Thyroid gland (tissue), 4 donors: ENCODE results near the gene SLC38A2. TPM values are rescaled to one million over a fixed set of nuclear protein-coding genes. Genes with fewer than 3 reads are reported as not detected.

Source experiments
- DNase-seq, 2 donors: peaks; one replicate each; pipeline ENCODE4 v3.0.0-alpha.2; 2019
- H3K27ac ChIP-seq, 3 donors: fragments of 200-600 bp; sonication (generic); 1 replicate in 2 of 3; 2 replicates in 1 of 3; pipeline ENCODE4 v1.5.1; 2016 to 2019; ENCODE audit warnings: mild to moderate bottlenecking in 1 of 3, moderate library complexity in 1 of 3
- H3K27me3 ChIP-seq: fragments of 200-600 bp; sonication (generic); one replicate; pipeline ENCODE4 v1.5.1; 2019
- H3K36me3 ChIP-seq, 2 donors: fragments of 200-600 bp; sonication (generic); one replicate each; pipeline ENCODE4 v1.5.1; 2016 to 2019
- H3K4me1 ChIP-seq, 2 donors: fragments of 200-600 bp; sonication (generic); one replicate each; pipeline ENCODE4 v1.5.1; 2017 to 2019
- H3K4me3 ChIP-seq, 3 donors: fragments of 200-600 bp; sonication (generic); replicated peaks in 1 of 3; 1 replicate in 2 of 3; 2 replicates in 1 of 3; pipeline ENCODE4 v1.5.1; 2016; ENCODE audit warnings: mild to moderate bottlenecking in 1 of 3
- H3K9me3 ChIP-seq: fragments of 200-600 bp; sonication (generic); one replicate; pipeline ENCODE4 v1.5.1; 2017
- POLR2A ChIP-seq, 2 donors: fragments of 450-650 bp; IDR thresholded peaks; one replicate each; pipeline ENCODE4 v1.6.1; 2017; ENCODE audit warnings: antibody characterized with exemption in 2 of 2, mild to moderate bottlenecking in 2 of 2, moderate library complexity in 1 of 2
- WGBS, 2 donors: methylation state at CpG; one replicate each; pipeline ENCODE4 v1.1.5; 2017; 5-methylcytosine and 5-hydroxymethylcytosine counted together
- intact Hi-C: fragments of 100-400 bp; cut with DNase I; formaldehyde crosslinking; loops from one replicate; pipeline ENCODE4 v1.15.1; 2023
- total RNA-seq, 4 donors: library from RNA; depleted of rRNA; stranded (reverse); fragments of >200 nt; gene quantifications; one replicate each; pipeline ENCODE4 v1.2.3, GENCODE V29; 2016
- TF ChIP-seq, protein P1 (sequence below), 6 experiments: fragments of 200-600 bp in 3 of 6; fragments of 450-650 bp in 3 of 6; sonication (generic) in 3 of 6; IDR thresholded peaks; one replicate each; pipeline ENCODE4 v1.5.1; 2016 to 2019; ENCODE audit warnings: antibody characterized with exemption in 6 of 6, mild to moderate bottlenecking in 2 of 6, inconsistent platforms in 1 of 6, moderate library complexity in 1 of 6

SLC38A2 gene
- total RNA-seq, 4 donors from 2014 or later = 210 to 460 (median 314) TPM

DNA sequence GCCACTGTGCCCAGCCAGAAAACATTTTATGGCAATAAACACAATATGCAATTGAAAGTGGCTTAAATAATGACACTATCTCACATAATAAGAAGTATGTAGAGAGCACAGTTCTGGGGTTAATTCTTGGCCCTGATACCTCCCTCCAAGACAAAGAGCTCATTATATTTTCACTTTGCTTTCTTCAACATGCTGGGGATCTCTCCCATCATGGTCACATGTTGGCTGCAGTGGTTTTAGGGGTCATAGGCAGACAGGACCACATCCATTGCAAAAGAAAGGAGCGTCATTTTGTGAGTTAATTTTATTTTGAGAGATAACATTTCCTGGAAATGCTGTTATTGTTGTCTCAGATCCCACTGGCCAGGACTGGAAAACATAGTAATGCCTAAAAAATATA is 8.3 kb upstream of the SLC38A2 start:
- H3K27ac ChIP-seq = no peak overlapping the region
- intact Hi-C loops = no loop called here

DNA sequence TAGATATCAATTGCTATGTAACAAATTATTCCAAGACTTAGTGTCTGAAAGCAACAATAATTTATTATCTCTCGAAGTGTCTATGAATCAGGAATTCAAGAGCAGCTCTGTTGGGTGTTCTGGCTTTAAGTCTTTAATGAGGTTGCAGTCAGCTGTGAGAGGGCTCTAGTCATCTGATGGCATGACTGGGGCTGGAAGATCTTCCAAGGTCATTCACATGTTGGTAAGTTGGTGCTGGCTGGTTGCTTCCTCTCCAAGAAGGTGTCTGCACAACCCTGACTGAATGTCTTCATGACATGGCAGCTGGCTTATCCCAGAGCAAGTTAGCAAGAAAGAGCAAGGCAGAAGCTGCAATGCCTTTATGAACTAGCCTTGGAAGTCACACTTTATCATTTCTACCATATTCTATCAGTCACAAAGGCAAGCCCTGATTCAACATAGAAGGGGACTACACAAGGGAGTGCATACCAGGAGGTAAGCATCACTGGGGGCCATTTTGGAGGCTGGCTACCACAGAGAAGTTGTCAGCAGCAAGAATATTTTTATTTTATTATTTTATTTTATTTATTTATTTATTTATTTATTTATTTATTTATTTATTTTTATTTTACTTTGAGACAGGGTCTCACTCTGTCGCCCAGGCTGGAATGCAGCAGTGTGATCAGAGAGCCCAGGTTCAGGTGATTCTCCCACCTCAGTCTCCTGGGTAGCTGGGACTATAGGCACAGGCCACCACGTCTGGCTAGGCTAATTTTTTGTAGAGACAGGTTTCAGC is 7.6 kb upstream of the SLC38A2 start:
- Histone ChIP-seq H3K9me3 (no peaks in the 10 kb centered on the region), H3K36me3 (no peaks in the 10 kb centered on the region), H3K4me3 (no peak overlapping the region), H3K27me3 (no peaks in the 10 kb centered on the region), H3K4me1 (peaks cover 15 to 16% of the 10 kb centered on the region in 2 donors), H3K27ac (no peak overlapping the region)
- intact Hi-C loops = no loop called here
- no peak for DNase-seq
- TF ChIP-seq, protein P1, sequence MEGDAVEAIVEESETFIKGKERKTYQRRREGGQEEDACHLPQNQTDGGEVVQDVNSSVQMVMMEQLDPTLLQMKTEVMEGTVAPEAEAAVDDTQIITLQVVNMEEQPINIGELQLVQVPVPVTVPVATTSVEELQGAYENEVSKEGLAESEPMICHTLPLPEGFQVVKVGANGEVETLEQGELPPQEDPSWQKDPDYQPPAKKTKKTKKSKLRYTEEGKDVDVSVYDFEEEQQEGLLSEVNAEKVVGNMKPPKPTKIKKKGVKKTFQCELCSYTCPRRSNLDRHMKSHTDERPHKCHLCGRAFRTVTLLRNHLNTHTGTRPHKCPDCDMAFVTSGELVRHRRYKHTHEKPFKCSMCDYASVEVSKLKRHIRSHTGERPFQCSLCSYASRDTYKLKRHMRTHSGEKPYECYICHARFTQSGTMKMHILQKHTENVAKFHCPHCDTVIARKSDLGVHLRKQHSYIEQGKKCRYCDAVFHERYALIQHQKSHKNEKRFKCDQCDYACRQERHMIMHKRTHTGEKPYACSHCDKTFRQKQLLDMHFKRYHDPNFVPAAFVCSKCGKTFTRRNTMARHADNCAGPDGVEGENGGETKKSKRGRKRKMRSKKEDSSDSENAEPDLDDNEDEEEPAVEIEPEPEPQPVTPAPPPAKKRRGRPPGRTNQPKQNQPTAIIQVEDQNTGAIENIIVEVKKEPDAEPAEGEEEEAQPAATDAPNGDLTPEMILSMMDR (IDR thresholded peaks at IDR 0.05) = no peak
- TF ChIP-seq POLR2A (IDR thresholded peaks at IDR 0.05) = no peak
- 91 to 96% methylated on average over 3 of the region's 3 CpGs for WGBS, 2 donors

More for the DNA sequence above, 8.3 kb upstream of the SLC38A2 start:
- H3K4me1 ChIP-seq = peaks cover 22 to 23% of the 10 kb centered on the region in 2 donors
- H3K36me3 ChIP-seq = no peaks in the 10 kb centered on the region
- DNase-seq = no peak
- 87 to 93% methylated on average over 1 of the region's 1 CpG for WGBS, 2 donors
- no peaks in the 10 kb centered on the region for H3K27me3 ChIP-seq
- no peaks in the 10 kb centered on the region for H3K9me3 ChIP-seq
- TF ChIP-seq POLR2A (IDR thresholded peaks at IDR 0.05) = no peak
- TF ChIP-seq, protein P1 (IDR thresholded peaks at IDR 0.05) = no peak
- no peak overlapping the region for H3K4me3 ChIP-seq

DNA sequence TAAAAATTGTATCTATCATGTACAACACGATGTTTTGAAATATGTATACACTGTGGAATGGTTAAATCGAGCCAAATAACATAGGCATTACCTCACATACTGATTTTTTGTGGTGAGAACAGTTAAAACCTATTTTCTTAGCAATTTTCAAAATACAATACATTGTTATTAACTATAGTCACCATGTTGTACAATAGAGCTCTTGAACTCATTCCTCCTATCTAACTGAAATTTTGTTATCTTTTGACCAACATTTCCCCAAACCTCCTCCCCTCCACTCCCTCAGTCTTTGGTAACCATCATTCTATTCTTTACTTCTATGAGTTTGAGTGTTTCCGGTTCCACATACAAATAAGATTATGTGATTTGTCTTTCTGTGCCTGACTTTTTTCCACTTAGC is 6.8 kb upstream of the SLC38A2 start:
- WGBS, 2 donors = 88 to 91% methylated on average over 3 of the region's 3 CpGs

DNA sequence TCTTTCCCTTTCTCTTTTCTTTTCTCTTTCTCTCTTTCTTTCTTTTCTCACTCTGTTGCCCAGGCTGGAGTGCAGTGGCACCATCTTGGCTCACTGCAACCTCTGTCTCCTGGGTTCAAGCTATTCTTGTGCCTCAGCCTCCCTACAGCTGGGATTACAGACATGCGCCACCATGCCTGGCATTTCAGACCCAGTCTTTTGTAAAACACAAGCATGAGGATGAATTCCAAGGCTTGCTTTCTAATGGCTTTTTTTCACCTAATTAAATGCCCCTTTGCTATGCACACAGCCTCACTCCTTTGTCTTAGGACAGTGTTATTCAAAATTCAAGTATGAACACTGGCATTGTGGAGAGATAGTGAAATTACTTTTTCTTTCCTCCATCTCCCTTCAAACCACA is 6.0 kb upstream of the SLC38A2 start:
- Histone ChIP-seq H3K4me3 (no peak overlapping the region), H3K27ac (no peak overlapping the region), H3K36me3 (no peaks in the 10 kb centered on the region), H3K9me3 (no peaks in the 10 kb centered on the region), H3K27me3 (no peaks in the 10 kb centered on the region), H3K4me1 (peaks cover 6 to 7% of the 10 kb centered on the region in 2 donors)
- TF ChIP-seq, protein P1 (IDR thresholded peaks at IDR 0.05) = no peak
- TF ChIP-seq POLR2A (IDR thresholded peaks at IDR 0.05) = no peak
- WGBS, 2 donors = 100% methylated on average over 1 of the region's 1 CpG
- intact Hi-C loops = no loop called here
- no peak for DNase-seq

More for the DNA sequence above, 6.8 kb upstream of the SLC38A2 start:
- Histone ChIP-seq H3K27me3 (no peaks in the 10 kb centered on the region), H3K4me3 (no peak overlapping the region), H3K36me3 (no peaks in the 10 kb centered on the region), H3K4me1 (peaks cover 7 to 8% of the 10 kb centered on the region in 2 donors), H3K27ac (no peak overlapping the region), H3K9me3 (no peaks in the 10 kb centered on the region)
- intact Hi-C loops = no loop called here
- TF ChIP-seq, protein P1 (IDR thresholded peaks at IDR 0.05) = no peak
- no peak for DNase-seq

DNA sequence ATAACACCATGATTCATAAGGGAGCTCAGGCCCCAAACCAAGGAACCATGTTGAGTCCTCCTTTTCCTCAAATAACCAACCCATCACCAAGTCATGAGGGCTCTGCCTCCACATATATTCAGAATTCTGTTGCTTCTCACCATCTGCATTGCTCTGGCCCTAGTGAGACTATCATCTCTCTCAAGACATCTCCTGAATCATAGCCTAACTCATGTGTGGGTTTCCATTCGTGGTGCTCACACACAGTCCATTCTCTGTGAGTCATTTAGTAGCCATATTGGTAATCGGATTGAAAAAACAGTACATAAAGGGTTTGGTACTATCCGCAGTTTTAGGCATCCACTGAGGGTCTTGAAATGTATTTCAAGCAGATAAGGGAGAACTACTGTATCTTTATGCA is 5.1 kb upstream of the SLC38A2 start:
- intact Hi-C loops = no loop called here
- DNase-seq = no peak
- H3K4me3 ChIP-seq = no peak overlapping the region
- no peaks in the 10 kb centered on the region for H3K9me3 ChIP-seq
- H3K27ac ChIP-seq = no peak overlapping the region
- H3K27me3 ChIP-seq = no peaks in the 10 kb centered on the region
- H3K36me3 ChIP-seq = no peaks in the 10 kb centered on the region
- 89 to 95% methylated on average over 3 of the region's 3 CpGs for WGBS, 2 donors
- TF ChIP-seq, protein P1 (IDR thresholded peaks at IDR 0.05) = no peak
- no peak for TF ChIP-seq POLR2A (IDR thresholded peaks at IDR 0.05)
- H3K4me1 ChIP-seq = peaks cover 6 to 7% of the 10 kb centered on the region in 2 donors
